NB4 (cell line): ENCODE data around the gene CSNK1D.

Experiments used
- DNase-seq: peaks from one replicate; pipeline ENCODE4 v3.0.0; 2010; ENCODE audit warnings: low read depth
- H3K4me3 ChIP-seq: one replicate; pipeline ENCODE4 v1.5.1; 2011; ENCODE audit warnings: mild to moderate bottlenecking, low read depth, low read length, moderate library complexity
- MYC ChIP-seq: IDR thresholded peaks from 2 replicates; pipeline ENCODE4 v1.6.1; 2011; ENCODE audit warnings: low read depth, low read length
- POLR2A ChIP-seq: IDR thresholded peaks from 2 replicates; pipeline ENCODE4 v1.6.1; 2011; ENCODE audit warnings: mild to moderate bottlenecking; ENCODE audit not compliant: insufficient read length; ENCODE audit errors: extremely low read depth
- TF ChIP-seq, protein P1 (sequence below): IDR thresholded peaks from one replicate; pipeline ENCODE4 v1.5.1; 2012; ENCODE audit warnings: low read depth, low read length
- TF ChIP-seq, protein P2 (sequence below): IDR thresholded peaks from 2 replicates; pipeline ENCODE4 v1.6.1; 2011; ENCODE audit warnings: low read depth, low read length

The CSNK1D gene

DNA sequence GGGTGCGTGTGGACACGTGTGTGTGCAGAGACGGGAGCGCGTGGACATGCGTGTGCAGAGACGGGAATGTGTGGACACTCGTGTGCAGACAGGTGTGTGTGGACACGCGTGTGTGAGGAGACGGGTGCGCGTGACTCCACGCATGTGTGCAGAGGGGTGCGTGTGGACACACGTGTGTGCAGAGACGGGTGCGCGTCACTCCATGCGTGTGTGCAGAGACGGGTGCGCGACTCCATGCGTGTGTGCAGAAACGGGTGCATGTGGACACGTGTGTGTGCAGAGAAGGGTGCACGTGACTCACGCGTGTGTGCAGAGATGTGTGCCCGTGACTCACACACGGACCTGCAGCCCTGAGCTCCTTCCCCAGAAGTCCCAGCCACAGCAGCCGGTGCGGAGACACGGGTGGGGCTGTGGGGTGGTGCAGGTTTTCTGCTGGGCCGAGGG is 46.1 kb upstream of the CSNK1D start:
- TF ChIP-seq, protein P1, sequence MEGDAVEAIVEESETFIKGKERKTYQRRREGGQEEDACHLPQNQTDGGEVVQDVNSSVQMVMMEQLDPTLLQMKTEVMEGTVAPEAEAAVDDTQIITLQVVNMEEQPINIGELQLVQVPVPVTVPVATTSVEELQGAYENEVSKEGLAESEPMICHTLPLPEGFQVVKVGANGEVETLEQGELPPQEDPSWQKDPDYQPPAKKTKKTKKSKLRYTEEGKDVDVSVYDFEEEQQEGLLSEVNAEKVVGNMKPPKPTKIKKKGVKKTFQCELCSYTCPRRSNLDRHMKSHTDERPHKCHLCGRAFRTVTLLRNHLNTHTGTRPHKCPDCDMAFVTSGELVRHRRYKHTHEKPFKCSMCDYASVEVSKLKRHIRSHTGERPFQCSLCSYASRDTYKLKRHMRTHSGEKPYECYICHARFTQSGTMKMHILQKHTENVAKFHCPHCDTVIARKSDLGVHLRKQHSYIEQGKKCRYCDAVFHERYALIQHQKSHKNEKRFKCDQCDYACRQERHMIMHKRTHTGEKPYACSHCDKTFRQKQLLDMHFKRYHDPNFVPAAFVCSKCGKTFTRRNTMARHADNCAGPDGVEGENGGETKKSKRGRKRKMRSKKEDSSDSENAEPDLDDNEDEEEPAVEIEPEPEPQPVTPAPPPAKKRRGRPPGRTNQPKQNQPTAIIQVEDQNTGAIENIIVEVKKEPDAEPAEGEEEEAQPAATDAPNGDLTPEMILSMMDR = no peak
- TF ChIP-seq, protein P2, sequence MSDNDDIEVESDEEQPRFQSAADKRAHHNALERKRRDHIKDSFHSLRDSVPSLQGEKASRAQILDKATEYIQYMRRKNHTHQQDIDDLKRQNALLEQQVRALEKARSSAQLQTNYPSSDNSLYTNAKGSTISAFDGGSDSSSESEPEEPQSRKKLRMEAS = no peak
- TF ChIP-seq MYC = no peak
- no peak for TF ChIP-seq POLR2A
- DNase-seq = no peak
- no peak overlapping the region for H3K4me3 ChIP-seq

DNA sequence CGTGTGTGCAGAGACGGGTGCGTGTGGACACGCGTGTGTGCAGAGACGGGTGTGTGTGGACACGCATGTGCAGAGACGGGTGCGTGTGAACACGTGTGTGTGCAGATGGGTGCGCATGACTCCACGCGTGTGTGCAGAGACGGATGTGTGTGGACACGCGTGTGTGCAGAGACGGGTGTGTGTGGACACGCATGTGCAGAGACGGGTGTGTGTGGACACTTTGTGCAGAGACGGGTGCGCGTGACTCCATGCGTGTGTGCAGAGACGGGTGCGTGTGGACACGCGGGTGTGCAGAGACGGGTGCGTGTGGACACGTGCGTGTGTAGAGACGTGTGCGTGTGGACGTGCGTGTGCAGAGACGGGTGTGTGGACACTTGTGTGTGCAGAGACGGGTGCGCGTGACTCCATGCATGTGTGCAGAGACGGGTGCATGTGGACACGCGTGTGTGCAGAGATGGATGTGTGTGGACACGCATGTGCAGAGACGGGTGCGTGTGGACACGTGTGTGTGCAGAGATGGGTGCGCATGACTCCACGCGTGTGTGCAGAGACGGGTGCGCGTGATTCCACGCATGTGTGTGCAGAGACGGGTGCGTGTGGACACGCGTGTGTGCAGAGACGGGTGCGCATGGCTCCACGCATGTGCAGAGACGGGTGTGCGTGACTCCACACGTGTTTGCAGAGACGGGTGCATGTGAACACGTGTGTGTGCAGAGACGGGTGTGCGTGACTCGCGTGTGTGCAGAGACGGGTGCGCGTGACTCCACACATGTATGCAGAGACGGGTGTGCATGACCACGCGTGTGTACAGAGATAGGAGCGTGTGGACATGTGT is 45.5 kb upstream of the CSNK1D start:
- no peak overlapping the region for H3K4me3 ChIP-seq
- no peak for DNase-seq
- TF ChIP-seq MYC (no peak), POLR2A (no peak)
- TF ChIP-seq, protein P2 = no peak
- TF ChIP-seq, protein P1 = no peak

DNA sequence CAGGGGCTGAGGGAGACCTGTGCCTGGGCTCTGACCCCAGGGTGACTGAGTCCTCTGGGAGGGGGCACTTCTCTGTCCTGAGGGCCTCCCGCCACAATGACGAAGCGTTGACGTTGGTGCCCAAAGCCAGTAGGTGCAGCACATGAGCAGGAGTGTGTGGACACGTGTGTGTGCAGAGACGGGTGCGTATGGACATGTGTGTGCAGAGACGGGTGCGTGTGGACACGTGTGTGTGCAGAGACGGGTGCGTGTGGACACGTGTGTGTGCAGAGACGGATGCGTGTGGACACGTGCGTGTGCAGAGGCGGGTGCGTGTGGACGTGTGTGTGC is 44.6 kb upstream of the CSNK1D start:
- TF ChIP-seq MYC (no peak), POLR2A (no peak)
- TF ChIP-seq, protein P1 = no peak
- TF ChIP-seq, protein P2 = no peak
- no peak overlapping the region for H3K4me3 ChIP-seq
- DNase-seq = no peak

DNA sequence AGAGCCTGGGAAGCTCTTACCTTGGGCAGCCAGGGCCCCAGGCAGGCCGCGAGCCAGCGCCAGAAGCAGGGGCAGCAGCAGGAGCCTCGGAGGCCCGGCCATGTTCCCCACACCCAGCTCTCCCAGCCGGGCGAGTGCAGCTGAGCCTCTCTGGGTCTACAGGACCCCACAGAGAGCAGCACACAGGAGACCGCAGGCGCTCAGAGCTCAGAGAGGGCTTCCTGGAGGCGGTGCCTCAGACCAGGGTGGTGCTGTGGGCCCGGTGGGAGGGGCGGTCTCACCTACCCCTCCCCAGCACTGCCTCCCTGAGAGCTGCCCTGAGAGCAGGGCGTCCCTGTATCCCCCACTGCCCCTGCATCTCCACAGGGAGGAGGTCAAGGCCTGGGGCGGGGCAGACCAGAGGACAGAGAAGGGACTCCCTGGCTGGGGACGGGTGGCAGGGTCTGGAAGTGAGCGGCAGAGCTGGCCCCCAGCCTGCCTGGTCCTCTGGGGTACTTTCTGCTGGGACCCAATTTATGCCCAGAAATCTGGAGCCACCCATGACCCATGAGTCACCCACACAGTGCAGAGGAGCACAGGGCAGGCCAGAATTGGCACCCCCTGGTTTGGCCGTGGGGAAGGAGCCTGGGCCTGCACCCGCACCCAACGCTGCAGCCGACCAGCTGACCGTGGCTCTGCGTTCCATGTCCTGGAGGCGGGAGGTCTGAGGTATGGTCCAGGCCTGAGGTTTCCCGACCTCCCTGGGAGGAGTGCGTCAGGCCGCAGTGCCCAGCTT is 44.1 kb upstream of the CSNK1D start, which contains the start of gene CD7:
Gene CD7, minus strand, starts transcription at position 215 of the 775 bp plus-strand sequence. Its CDS starts 113 bp downstream, at position 102.
- H3K4me3 ChIP-seq = no peak within 1 kb of the TSS
- TF ChIP-seq MYC = no peak
- TF ChIP-seq POLR2A = no peak
- no peak for DNase-seq

DNA sequence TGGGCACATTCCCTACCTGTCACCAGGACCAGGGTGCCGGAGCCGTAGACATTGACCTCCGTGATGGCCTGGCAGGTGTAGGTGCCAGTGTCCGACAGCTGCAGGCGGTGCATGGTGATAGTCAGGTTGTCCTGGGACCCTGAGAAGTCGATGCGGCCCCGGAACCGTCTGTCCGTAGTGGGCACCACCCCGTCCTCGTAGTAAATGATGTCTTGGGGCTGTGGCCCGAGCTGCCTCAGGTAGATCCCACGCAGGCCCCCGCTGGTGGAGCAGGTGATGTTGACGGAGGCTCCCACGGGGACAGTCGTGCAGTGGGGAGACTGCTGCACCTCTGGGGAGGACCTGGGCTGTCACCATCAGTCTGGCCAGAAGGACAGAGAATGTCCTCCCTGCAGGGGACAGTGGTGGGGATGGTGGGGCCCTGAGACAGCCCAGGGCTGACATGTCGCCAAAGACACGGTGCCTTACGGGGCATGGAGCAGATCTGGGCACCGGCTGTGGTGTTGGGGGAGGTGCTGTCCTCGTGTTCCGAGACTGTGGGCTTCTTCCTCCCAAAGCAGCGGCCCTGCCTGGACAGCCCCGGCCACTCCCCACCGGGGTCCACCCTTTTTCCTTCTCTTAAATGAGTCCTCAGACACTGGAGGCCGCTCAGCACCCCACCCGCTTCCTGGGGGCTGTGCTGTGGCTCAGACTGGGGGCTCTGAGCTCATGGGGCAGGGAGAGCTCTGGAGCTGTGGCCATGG is 43.3 kb upstream of the CSNK1D start:
- no peak overlapping the region for H3K4me3 ChIP-seq
- TF ChIP-seq MYC = no peak
- TF ChIP-seq, protein P1 = no peak
- TF ChIP-seq, protein P2 = no peak
- TF ChIP-seq POLR2A = no peak
- DNase-seq = no peak

DNA sequence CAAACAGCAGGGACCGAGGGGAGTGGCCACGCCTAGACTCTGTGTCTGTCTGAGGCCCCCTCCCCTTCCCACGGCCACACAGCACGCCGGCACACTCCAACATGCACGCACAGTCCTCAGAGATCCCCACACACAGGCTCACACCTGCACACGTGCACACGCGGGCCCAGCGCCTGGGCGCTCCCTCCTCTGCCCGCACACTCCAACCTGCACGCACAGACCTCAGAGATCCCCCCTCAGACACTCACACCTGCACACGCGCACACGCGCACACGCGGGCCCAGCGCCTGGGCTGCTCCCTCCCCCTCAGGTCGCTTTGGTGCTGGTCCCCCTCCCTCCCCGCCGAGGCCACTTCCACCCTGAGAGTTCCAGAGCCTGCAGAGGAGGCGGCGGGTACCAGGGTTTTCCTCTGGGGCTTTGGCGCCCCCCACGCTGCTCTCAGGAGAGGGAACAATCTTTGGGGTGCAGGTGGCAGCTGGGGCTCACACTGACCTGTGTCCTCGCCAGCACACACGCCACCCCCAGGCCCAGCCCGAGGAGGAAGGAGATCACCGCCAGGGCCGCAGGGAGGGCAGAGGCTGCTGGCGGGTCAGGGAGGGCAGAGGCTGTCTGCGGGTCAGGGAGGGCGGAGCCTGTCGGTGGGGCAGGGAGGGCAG is 42.3 kb upstream of the CSNK1D start:
- H3K4me3 ChIP-seq = no peak overlapping the region
- TF ChIP-seq, protein P2 = no peak
- TF ChIP-seq POLR2A = no peak
- no peak for DNase-seq
